Endothelial cell of umbilical vein (primary cell): Measurements from ENCODE around the gene RBM38. TPM values are rescaled to one million over a fixed set of nuclear protein-coding genes. Genes with fewer than 3 reads are reported as not detected.

ENCODE experiments used
- BruUV-seq: library from RNA; stranded (reverse); fragments of 400-500 nt; replicated peaks from 2 replicates; lab custom pipeline; 2021; lab: Mats Ljungman, UMichigan
- CTCF ChIA-PET: fragments of 300-600, 350-600 bp; sonication (Branson Sonifier 250); formaldehyde crosslinking; loops from one replicate; lab custom pipeline; 2021; ENCODE audit warnings: antibody characterized with exemption, inconsistent platforms; lab: Charles Lee
- POLR2A ChIA-PET: fragments of 300-600, 350-600 bp; sonication (Branson Sonifier 250); formaldehyde crosslinking; loops from one replicate; lab custom pipeline; 2021; ENCODE audit warnings: antibody characterized with exemption, inconsistent platforms; lab: Charles Lee
- DNase-seq: peaks from one replicate; pipeline ENCODE4 v3.0.0-alpha.2; 2011; ENCODE audit warnings: low read depth, low spot score
- FAIRE-seq: peaks from 2 replicates; lab custom pipeline; 2011; peaks lifted over from hg19 to GRCh38; lab: Jason Lieb, UNC
- H2AFZ ChIP-seq: 2 replicates; pipeline ENCODE4 v1.6.0; 2012; ENCODE audit warnings: low read depth, low read length, control low read depth, inconsistent platforms
- H3K27ac ChIP-seq: 2 replicates; pipeline ENCODE4 v1.5.1; 2011; ENCODE audit warnings: low read depth, mild to moderate bottlenecking, control low read depth, low read length, moderate library complexity; ENCODE audit not compliant: insufficient read depth
- H3K27me3 ChIP-seq, 2 experiments: 2 replicates each; pipeline versions ENCODE4 v1.6.0 to v1.6.1; 2011; ENCODE audit warnings: low read length in 2 of 2, mixed read lengths in 1 of 2; ENCODE audit not compliant: control insufficient read depth in 2 of 2, insufficient read depth in 2 of 2
- H3K36me3 ChIP-seq, 2 experiments: 2 replicates in 1 of 2; 3 replicates in 1 of 2; pipeline ENCODE4 v1.5.1; 2011; ENCODE audit warnings: low read length in 2 of 2, mild to moderate bottlenecking in 1 of 2, moderate library complexity in 1 of 2; ENCODE audit not compliant: control insufficient read depth in 2 of 2, insufficient read depth in 2 of 2; ENCODE audit errors: extremely low read depth in 1 of 2
- H3K4me1 ChIP-seq: 3 replicates; pipeline ENCODE4 v1.5.1; 2011; ENCODE audit warnings: mild to moderate bottlenecking, low read length; ENCODE audit not compliant: control insufficient read depth, insufficient read depth; ENCODE audit errors: extremely low read depth
- H3K4me2 ChIP-seq: 2 replicates; pipeline ENCODE4 v1.6.1; 2011; ENCODE audit warnings: low read length, control low read depth, mixed read lengths; ENCODE audit not compliant: insufficient read depth
- H3K4me3 ChIP-seq, 3 experiments: fragments of 200-600 bp in 1 of 3; sonication (generic), shearing (Covaris generic) in 1 of 3; replicated peaks in 1 of 3; 2 replicates each; pipeline ENCODE4 v1.5.1; 2011 to 2016; ENCODE audit warnings: control low read depth in 3 of 3, low read length in 3 of 3, mild to moderate bottlenecking in 2 of 3, inconsistent platforms in 1 of 3, low read depth in 1 of 3, moderate library complexity in 1 of 3; ENCODE audit not compliant: insufficient read depth in 1 of 3
- H3K79me2 ChIP-seq: 2 replicates; pipeline ENCODE4 v1.6.0; 2012; ENCODE audit warnings: low read length, inconsistent platforms; ENCODE audit not compliant: control insufficient read depth, insufficient read depth
- H3K9ac ChIP-seq: replicated peaks from 2 replicates; pipeline ENCODE3; 2011; ENCODE audit warnings: low read length, control low read depth; ENCODE audit not compliant: insufficient read depth; ENCODE audit errors: extremely low read depth
- H3K9me1 ChIP-seq: replicated peaks from 3 replicates; pipeline ENCODE4 v1.6.0; 2011; ENCODE audit warnings: mild to moderate bottlenecking, low read length; ENCODE audit not compliant: control insufficient read depth, insufficient read depth; ENCODE audit errors: extremely low read depth
- H3K9me3 ChIP-seq: replicated peaks from 2 replicates; pipeline ENCODE4 v1.5.1; 2012; ENCODE audit warnings: low read length, inconsistent platforms; ENCODE audit not compliant: control insufficient read depth, insufficient read depth
- H4K20me1 ChIP-seq: replicated peaks from 2 replicates; pipeline ENCODE3; 2011; ENCODE audit warnings: mild to moderate bottlenecking, low read length; ENCODE audit not compliant: control insufficient read depth, insufficient read depth; ENCODE audit errors: extremely low read depth
- CTCF ChIP-seq, 2 donors: IDR thresholded peaks; 1 replicate in 1 of 2; 2 replicates in 1 of 2; pipeline ENCODE4 v1.5.1; 2011; ENCODE audit warnings: low read length in 2 of 2, mild to moderate bottlenecking in 2 of 2, moderate library complexity in 2 of 2, control low read depth in 1 of 2, inconsistent platforms in 1 of 2, low read depth in 1 of 2; ENCODE audit not compliant: insufficient read depth in 1 of 2; ENCODE audit errors: extremely low read depth in 1 of 2
- EZH2 ChIP-seq: IDR thresholded peaks from 2 replicates; pipeline ENCODE4 v1.6.1; 2012; ENCODE audit warnings: borderline replicate concordance, low read depth, mild to moderate bottlenecking, moderate library complexity, low read length, inconsistent platforms; ENCODE audit not compliant: severe bottlenecking
- GATA2 ChIP-seq: IDR thresholded peaks from 2 replicates; pipeline ENCODE4 v1.7.0; 2011; ENCODE audit warnings: low read depth, mild to moderate bottlenecking, moderate library complexity, mixed read lengths, low read length; ENCODE audit not compliant: insufficient read length, insufficient read depth
- POLR2A ChIP-seq: IDR thresholded peaks from 2 replicates; pipeline ENCODE4 v1.6.1; 2012; ENCODE audit warnings: low read depth, mild to moderate bottlenecking, control low read depth, low read length
- POLR2AphosphoS5 ChIP-seq: IDR thresholded peaks from 2 replicates; pipeline ENCODE4 v1.6.1; 2012; ENCODE audit warnings: low read depth, mild to moderate bottlenecking, control low read depth, low read length, moderate library complexity; ENCODE audit not compliant: insufficient read depth
- dilution Hi-C: fragments of 300-500 bp; cut with MboI; formaldehyde crosslinking; loops from one replicate; pipeline ENCODE4 v1.15.0; 2019; ENCODE audit warnings: low sequenced_read_pairs; ENCODE audit not compliant: extremely low pct_ligation_motif_present
- intact Hi-C: fragments of 100-400 bp; cut with micrococcal nuclease; formaldehyde crosslinking; loops from one replicate; pipeline ENCODE4 v1.10.0; 2022
- polyA plus RNA-seq, 4 experiments: library from polyadenylated mRNA; depleted of rRNA in 3 of 4; stranded (reverse) in 3 of 4; unstranded in 1 of 4; fragments of >200 nt; gene quantifications; 2 replicates each; pipeline versions ENCODE4 v1.2.1 to v1.2.3, GENCODE V29; 2011 to 2012; ENCODE audit warnings: missing spikeins in 1 of 4
- total RNA-seq: library from RNA; stranded (reverse); gene quantifications from 2 replicates; pipeline ENCODE4 v1.2.3, GENCODE V29; 2021
- TF ChIP-seq, protein P1 (sequence below): IDR thresholded peaks from 2 replicates; pipeline ENCODE4 v1.6.1; 2011; ENCODE audit not compliant: insufficient read depth, insufficient read length

The RBM38 gene
- total and polyA plus RNA-seq, 2 donors (not counting 3 experiments of a cell fraction or from before 2014, with no cell fraction given) = 22.1 to 37.4 TPM

DNA sequence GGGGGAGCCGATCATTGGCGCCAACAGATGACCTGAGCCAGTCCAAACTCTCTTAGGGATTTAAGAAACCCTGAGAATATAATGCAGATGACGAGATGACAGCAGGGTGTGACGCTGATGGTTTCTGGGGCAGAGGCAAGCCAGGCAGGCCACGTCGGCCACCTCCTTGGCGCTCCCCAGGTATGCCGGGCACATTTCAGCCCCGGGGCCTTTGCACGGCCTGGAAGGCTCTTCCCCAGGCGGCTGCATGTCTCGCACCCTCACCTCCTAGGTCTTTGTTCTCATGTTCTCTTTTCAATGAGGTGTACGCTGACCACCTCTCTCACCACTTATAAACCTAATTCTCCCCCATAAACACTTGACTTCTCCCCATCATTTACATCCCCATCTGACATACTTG is 64.9 kb downstream of the RBM38 start:
- Histone ChIP-seq H3K4me2 (no peak overlapping the region), H4K20me1 (no peaks in the 10 kb centered on the region), H3K27me3 (no peaks in the 10 kb centered on the region), H3K36me3 (no peaks in the 10 kb centered on the region), H3K9me1 (no peaks in the 10 kb centered on the region), H3K9me3 (no peaks in the 10 kb centered on the region), H3K27ac (no peak overlapping the region), H3K4me3 (no peak overlapping the region), H2AFZ (no peak overlapping the region), H3K79me2 (no peaks in the 10 kb centered on the region), H3K9ac (no peak overlapping the region), H3K4me1 (no peaks in the 10 kb centered on the region)
- dilution Hi-C loops (no loop called here), intact Hi-C loops (no loop called here)
- ChIA-PET CTCF (no interaction called here), POLR2A (no interaction called here)
- FAIRE-seq = no peak
- TF ChIP-seq POLR2A = no peak
- TF ChIP-seq EZH2 = no peak
- no TSS peak for BruUV-seq
- DNase-seq = no peak

- H3K4me3 ChIP-seq = no peak overlapping the region
- no peak overlapping the region for H3K9ac ChIP-seq
- no peaks in the 10 kb centered on the region for H3K9me3 ChIP-seq
- H4K20me1 ChIP-seq = no peaks in the 10 kb centered on the region
- H3K27ac ChIP-seq = no peak overlapping the region
- no peak for FAIRE-seq
- H3K36me3 ChIP-seq = no peaks in the 10 kb centered on the region
- no peaks in the 10 kb centered on the region for H3K27me3 ChIP-seq
- no peaks in the 10 kb centered on the region for H3K79me2 ChIP-seq
- POLR2A ChIA-PET = no interaction called here
- no peaks in the 10 kb centered on the region for H3K9me1 ChIP-seq
- TF ChIP-seq GATA2 (no peak), CTCF (IDR thresholded peaks at IDR 0.05; ENCODE audit: extremely low read depth in 1 of 2, insufficient read depth in 1 of 2, low read depth in 1 of 2, low read length in 2 of 2) (no peak), POLR2A (no peak), POLR2AphosphoS5 (no peak)
- TF ChIP-seq, protein P1, sequence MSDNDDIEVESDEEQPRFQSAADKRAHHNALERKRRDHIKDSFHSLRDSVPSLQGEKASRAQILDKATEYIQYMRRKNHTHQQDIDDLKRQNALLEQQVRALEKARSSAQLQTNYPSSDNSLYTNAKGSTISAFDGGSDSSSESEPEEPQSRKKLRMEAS = no peak
- CTCF ChIA-PET = no interaction called here
- intact Hi-C loops = no loop called here
- DNase-seq = no peak
- no peak overlapping the region for H3K4me2 ChIP-seq
- no TSS peak for BruUV-seq
- no peak overlapping the region for H2AFZ ChIP-seq
- H3K4me1 ChIP-seq = no peaks in the 10 kb centered on the region
- dilution Hi-C loops = no loop called here
Observed at GRCh38 chr20:57457243-57458095, 66.3 kb downstream of the RBM38 start.
